K562 (cell line): ENCODE measurements around the gene ELF2. TPM values are rescaled to one million over a fixed set of nuclear protein-coding genes. Genes with fewer than 3 reads are reported as not detected.
A peak's percentile ranks its signal among the peaks of the same experiment; 100 is the strongest.

Source experiments
- GATAD2B ChIP-seq: fragments of 450-650 bp; IDR thresholded peaks from 2 replicates; pipeline ENCODE4 v1.6.1; 2017; ENCODE audit warnings: mild to moderate bottlenecking, borderline replicate concordance
- POLR2G ChIP-seq: fragments of 200-400 bp; formaldehyde crosslinking; IDR thresholded peaks from 2 replicates; pipeline ENCODE4 v1.6.1; 2017; ENCODE audit warnings: low read depth, mild to moderate bottlenecking, antibody characterized with exemption, low read length, moderate library complexity
- RBM17 ChIP-seq: fragments of 200-400 bp; formaldehyde crosslinking; IDR thresholded peaks from 2 replicates; pipeline ENCODE4 v1.6.1; 2017; ENCODE audit warnings: low read depth, mild to moderate bottlenecking, low read length, borderline replicate concordance
- TAF7 ChIP-seq: fragments of 450-650 bp; IDR thresholded peaks from 2 replicates; pipeline ENCODE4 v1.6.1; 2016; ENCODE audit warnings: missing genetic modification characterization, missing compliant biosample characterization
- polyA plus RNA-seq, 8 experiments: library from polyadenylated mRNA; depleted of rRNA in 4 of 8; stranded (reverse) in 5 of 8; unstranded in 3 of 8; fragments of >200 nt; fragmentation: Nextera tagmentation in 2 of 8; fragmentation: Illumina TruSeq in 1 of 8; extraction: Ambion mirVana in 2 of 8; extraction: Trizol in 1 of 8; gene quantifications; 2 replicates each; pipeline versions ENCODE4 v1.2.1 to v1.2.3, GENCODE V29; 2011 to 2014; ENCODE audit warnings: inconsistent platforms in 1 of 8, missing spikeins in 1 of 8
- total RNA-seq, 7 experiments: library from RNA; depleted of rRNA in 6 of 7; stranded (reverse); fragments of >200 nt in 6 of 7; fragmentation: Illumina TruSeq in 2 of 7; extraction: Trizol in 2 of 7; gene quantifications; 2 replicates each; pipeline versions ENCODE4 v1.2.1 to v1.2.3, GENCODE V29; 2011 to 2021; ENCODE audit warnings: low replicate concordance in 1 of 7
- TF ChIP-seq, protein P1 (sequence below): sonication (generic); formaldehyde crosslinking; IDR thresholded peaks from 2 replicates; pipeline ENCODE4 v1.8.0; 2022; ENCODE audit warnings: mild to moderate bottlenecking, missing genetic modification reagents, borderline replicate concordance
- TF ChIP-seq, protein P2 (sequence below): sonication (generic); formaldehyde crosslinking; IDR thresholded peaks from 2 replicates; pipeline ENCODE4 v1.8.0; 2023; ENCODE audit warnings: mild to moderate bottlenecking, missing genetic modification reagents
- TF ChIP-seq, protein P3 (sequence below), 2 experiments: fragments of 450-650 bp; formaldehyde crosslinking in 1 of 2; IDR thresholded peaks; 2 replicates each; pipeline versions ENCODE4 v1.4.0 to v1.6.1; 2014 to 2020; ENCODE audit warnings: mild to moderate bottlenecking in 2 of 2, borderline replicate concordance in 1 of 2, low read depth in 1 of 2
- TF ChIP-seq, protein P4 (sequence below): sonication (generic); formaldehyde crosslinking; IDR thresholded peaks from 2 replicates; pipeline ENCODE4 v1.9.0; 2022; ENCODE audit warnings: mild to moderate bottlenecking, missing genetic modification reagents

Gene ELF2
- total and polyA plus RNA-seq, 9 of the 15 experiments (the other 6 are each of a cell fraction or from before 2014, with no cell fraction given) = 9.4 to 58.7 (median 41.6) TPM

DNA sequence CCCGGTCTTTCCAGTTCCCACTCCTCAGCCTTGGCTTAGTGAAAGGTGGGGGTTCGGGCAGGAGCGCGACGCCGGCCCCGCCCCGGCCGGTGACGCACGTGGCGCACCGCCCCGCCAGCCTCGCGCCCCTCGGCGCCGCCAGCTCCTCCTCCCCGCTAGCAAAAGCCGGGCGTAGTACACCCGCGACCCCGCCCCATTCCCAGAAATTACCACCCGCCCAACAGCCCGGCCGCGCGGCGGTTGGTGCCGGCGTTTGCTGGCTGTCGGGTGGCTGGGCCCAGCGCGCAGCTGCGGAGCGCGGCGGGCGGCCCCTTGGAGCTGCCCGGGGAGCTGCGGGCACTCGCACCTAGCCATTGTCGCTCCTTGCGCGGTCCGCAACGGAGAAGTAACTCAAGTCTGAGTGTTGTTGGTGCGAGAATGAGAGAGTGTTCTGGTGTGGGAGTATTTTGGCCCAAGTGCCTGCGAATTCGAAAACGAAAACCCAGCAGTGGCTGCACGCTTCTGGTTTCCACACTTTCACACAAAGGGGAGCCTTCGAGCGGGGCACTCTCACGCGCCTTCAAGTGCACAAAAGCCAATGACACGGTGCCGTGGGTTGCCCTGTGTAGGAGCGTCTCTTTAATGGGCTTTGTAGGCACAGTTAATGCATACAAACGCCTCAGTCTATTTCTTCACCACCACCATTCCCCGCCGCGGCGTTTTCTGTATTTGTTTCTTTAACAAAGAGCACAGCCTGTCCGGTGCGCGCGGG is 1.0 kb upstream of the ELF2 start (continued):
- TF ChIP-seq, protein P1, sequence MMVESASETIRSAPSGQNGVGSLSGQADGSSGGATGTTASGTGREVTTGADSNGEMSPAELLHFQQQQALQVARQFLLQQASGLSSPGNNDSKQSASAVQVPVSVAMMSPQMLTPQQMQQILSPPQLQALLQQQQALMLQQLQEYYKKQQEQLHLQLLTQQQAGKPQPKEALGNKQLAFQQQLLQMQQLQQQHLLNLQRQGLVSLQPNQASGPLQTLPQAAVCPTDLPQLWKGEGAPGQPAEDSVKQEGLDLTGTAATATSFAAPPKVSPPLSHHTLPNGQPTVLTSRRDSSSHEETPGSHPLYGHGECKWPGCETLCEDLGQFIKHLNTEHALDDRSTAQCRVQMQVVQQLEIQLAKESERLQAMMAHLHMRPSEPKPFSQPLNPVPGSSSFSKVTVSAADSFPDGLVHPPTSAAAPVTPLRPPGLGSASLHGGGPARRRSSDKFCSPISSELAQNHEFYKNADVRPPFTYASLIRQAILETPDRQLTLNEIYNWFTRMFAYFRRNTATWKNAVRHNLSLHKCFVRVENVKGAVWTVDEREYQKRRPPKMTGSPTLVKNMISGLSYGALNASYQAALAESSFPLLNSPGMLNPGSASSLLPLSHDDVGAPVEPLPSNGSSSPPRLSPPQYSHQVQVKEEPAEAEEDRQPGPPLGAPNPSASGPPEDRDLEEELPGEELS (CRISPR knock-in tag) = peak; percentile 71; the same call in 1 of the 2 replicates
- TF ChIP-seq, protein P2, sequence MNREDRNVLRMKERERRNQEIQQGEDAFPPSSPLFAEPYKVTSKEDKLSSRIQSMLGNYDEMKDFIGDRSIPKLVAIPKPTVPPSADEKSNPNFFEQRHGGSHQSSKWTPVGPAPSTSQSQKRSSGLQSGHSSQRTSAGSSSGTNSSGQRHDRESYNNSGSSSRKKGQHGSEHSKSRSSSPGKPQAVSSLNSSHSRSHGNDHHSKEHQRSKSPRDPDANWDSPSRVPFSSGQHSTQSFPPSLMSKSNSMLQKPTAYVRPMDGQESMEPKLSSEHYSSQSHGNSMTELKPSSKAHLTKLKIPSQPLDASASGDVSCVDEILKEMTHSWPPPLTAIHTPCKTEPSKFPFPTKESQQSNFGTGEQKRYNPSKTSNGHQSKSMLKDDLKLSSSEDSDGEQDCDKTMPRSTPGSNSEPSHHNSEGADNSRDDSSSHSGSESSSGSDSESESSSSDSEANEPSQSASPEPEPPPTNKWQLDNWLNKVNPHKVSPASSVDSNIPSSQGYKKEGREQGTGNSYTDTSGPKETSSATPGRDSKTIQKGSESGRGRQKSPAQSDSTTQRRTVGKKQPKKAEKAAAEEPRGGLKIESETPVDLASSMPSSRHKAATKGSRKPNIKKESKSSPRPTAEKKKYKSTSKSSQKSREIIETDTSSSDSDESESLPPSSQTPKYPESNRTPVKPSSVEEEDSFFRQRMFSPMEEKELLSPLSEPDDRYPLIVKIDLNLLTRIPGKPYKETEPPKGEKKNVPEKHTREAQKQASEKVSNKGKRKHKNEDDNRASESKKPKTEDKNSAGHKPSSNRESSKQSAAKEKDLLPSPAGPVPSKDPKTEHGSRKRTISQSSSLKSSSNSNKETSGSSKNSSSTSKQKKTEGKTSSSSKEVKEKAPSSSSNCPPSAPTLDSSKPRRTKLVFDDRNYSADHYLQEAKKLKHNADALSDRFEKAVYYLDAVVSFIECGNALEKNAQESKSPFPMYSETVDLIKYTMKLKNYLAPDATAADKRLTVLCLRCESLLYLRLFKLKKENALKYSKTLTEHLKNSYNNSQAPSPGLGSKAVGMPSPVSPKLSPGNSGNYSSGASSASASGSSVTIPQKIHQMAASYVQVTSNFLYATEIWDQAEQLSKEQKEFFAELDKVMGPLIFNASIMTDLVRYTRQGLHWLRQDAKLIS (CRISPR knock-in tag) = peak; percentile 83
- no peak for TF ChIP-seq RBM17
- TF ChIP-seq, protein P3, sequence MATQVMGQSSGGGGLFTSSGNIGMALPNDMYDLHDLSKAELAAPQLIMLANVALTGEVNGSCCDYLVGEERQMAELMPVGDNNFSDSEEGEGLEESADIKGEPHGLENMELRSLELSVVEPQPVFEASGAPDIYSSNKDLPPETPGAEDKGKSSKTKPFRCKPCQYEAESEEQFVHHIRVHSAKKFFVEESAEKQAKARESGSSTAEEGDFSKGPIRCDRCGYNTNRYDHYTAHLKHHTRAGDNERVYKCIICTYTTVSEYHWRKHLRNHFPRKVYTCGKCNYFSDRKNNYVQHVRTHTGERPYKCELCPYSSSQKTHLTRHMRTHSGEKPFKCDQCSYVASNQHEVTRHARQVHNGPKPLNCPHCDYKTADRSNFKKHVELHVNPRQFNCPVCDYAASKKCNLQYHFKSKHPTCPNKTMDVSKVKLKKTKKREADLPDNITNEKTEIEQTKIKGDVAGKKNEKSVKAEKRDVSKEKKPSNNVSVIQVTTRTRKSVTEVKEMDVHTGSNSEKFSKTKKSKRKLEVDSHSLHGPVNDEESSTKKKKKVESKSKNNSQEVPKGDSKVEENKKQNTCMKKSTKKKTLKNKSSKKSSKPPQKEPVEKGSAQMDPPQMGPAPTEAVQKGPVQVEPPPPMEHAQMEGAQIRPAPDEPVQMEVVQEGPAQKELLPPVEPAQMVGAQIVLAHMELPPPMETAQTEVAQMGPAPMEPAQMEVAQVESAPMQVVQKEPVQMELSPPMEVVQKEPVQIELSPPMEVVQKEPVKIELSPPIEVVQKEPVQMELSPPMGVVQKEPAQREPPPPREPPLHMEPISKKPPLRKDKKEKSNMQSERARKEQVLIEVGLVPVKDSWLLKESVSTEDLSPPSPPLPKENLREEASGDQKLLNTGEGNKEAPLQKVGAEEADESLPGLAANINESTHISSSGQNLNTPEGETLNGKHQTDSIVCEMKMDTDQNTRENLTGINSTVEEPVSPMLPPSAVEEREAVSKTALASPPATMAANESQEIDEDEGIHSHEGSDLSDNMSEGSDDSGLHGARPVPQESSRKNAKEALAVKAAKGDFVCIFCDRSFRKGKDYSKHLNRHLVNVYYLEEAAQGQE (IDR thresholded peaks at IDR 0.05; ENCODE audit: borderline replicate concordance) = peak; percentile 99
- TF ChIP-seq, protein P3 (CRISPR knock-in tag; IDR thresholded peaks at IDR 0.05; ENCODE audit: low read depth) = no peak
- TF ChIP-seq POLR2G = peak; percentile 98
- TF ChIP-seq, protein P4, sequence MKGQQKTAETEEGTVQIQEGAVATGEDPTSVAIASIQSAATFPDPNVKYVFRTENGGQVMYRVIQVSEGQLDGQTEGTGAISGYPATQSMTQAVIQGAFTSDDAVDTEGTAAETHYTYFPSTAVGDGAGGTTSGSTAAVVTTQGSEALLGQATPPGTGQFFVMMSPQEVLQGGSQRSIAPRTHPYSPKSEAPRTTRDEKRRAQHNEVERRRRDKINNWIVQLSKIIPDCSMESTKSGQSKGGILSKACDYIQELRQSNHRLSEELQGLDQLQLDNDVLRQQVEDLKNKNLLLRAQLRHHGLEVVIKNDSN = no peak; the same call in 1 of the 2 replicates
- 0 out of 2 replicates have a peak, but pooled peaks have one; percentile 26 for TF ChIP-seq TAF7 (tag)
- TF ChIP-seq GATAD2B = peak; percentile 87
